Breast epithelium (tissue), 3 donors: ENCODE data around the gene SHROOM1.

ENCODE experiments used
- CTCF ChIP-seq, 3 donors: fragments of 450-650 bp; IDR thresholded peaks; one replicate each; pipeline ENCODE4 v1.5.1; 2016 to 2017; ENCODE audit warnings: antibody characterized with exemption in 3 of 3, mild to moderate bottlenecking in 3 of 3, moderate library complexity in 3 of 3
- POLR2A ChIP-seq: fragments of 450-650 bp; IDR thresholded peaks from one replicate; pipeline ENCODE4 v1.6.1; 2016; ENCODE audit warnings: antibody characterized with exemption, mild to moderate bottlenecking, moderate library complexity

DNA sequence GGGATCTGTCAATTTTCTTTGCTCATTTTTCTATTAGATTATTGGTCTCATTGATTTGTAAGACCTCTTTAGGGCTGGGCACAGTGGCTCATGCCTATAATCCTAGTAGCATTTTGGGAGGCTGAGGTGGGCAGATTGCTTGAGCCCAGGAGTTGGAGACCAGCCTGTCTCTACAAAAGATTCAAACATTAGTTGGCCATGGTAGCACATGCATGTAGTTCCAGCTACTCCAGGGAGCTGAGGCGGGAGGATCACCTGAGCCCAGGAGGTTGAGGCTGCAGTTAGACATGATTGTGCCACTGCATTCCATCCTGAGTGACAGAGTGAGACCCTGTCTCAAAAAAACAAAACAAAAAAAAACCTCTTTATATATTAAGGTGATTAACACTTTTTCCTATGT, 6.4 kb upstream of the SHROOM1 start:
- TF ChIP-seq POLR2A (no peak), CTCF (IDR thresholded peaks at IDR 0.05) (no peak)
